Non-pigmented ciliary epithelial cell (primary cell): ENCODE measurements around the gene GSG1L.

Experiments used
- DNase-seq: peaks from one replicate; pipeline ENCODE4 v3.0.0-alpha.2; 2010; ENCODE audit warnings: low read depth

GSG1L gene

GRCh38 chr16:28062847-28063521, 530 bp downstream of the GSG1L start:
- no peak for DNase-seq

- DNase-seq = no peak
These were observed 1.2 kb downstream of the GSG1L start for GRCh38 chr16:28062261-28062846.

GRCh38 chr16:28061352-28062101, 2.0 kb downstream of the GSG1L start:
- DNase-seq = no peak

GRCh38 chr16:28059841-28060575, 3.5 kb downstream of the GSG1L start:
- DNase-seq = no peak

- DNase-seq = no peak
These were observed 4.5 kb downstream of the GSG1L start for GRCh38 chr16:28058839-28059589.

- DNase-seq = no peak
These were observed 5.6 kb downstream of the GSG1L start for GRCh38 chr16:28057949-28058348.

- no peak for DNase-seq
These were observed 10.1 kb downstream of the GSG1L start for GRCh38 chr16:28053461-28053860.

GRCh38 chr16:28052274-28053128, 11.0 kb downstream of the GSG1L start:
- DNase-seq = no peak

- no peak for DNase-seq
These were observed 12.0 kb downstream of the GSG1L start for GRCh38 chr16:28051486-28051885.

GRCh38 chr16:28042811-28043210, 20.7 kb downstream of the GSG1L start:
- no peak for DNase-seq

GRCh38 chr16:28041615-28042014, 21.9 kb downstream of the GSG1L start:
- no peak for DNase-seq

GRCh38 chr16:28040039-28040438, 23.5 kb downstream of the GSG1L start:
- DNase-seq = no peak

- no peak for DNase-seq
These were observed 24.0 kb downstream of the GSG1L start for GRCh38 chr16:28039493-28039892.

- no peak for DNase-seq
These were observed 25.1 kb downstream of the GSG1L start for GRCh38 chr16:28038409-28038808.

GRCh38 chr16:28035866-28036393, 27.6 kb downstream of the GSG1L start:
- DNase-seq = no peak

- no peak for DNase-seq
These were observed 29.6 kb downstream of the GSG1L start for GRCh38 chr16:28033870-28034269.

GRCh38 chr16:28029387-28030002, 34.0 kb downstream of the GSG1L start:
- no peak for DNase-seq

- DNase-seq = no peak
These were observed 36.5 kb downstream of the GSG1L start for GRCh38 chr16:28027055-28027454.

GRCh38 chr16:28025631-28026030, 37.9 kb downstream of the GSG1L start:
- no peak for DNase-seq

- DNase-seq = no peak
These were observed 44.3 kb downstream of the GSG1L start for GRCh38 chr16:28019218-28019617.
